AG09309 (cell line): Measurements from ENCODE around the gene FANCE.
"Not testable (repeated sequence)": the region's sequence is repeated elsewhere in the genome, so short reads cannot be mapped to it uniquely, and the experiment has no call there.

Source experiments
- DNase-seq: peaks from one replicate; pipeline ENCODE4 v3.0.0-alpha.2; 2010; ENCODE audit warnings: low read depth
- H3K4me3 ChIP-seq: 2 replicates; pipeline ENCODE4 v1.5.1; 2011; ENCODE audit warnings: mild to moderate bottlenecking, low read depth, low read length, moderate library complexity; ENCODE audit not compliant: control insufficient read depth
- CTCF ChIP-seq: IDR thresholded peaks from 2 replicates; pipeline ENCODE4 v1.5.1; 2011; ENCODE audit warnings: mild to moderate bottlenecking, low read depth, low read length, inconsistent platforms; ENCODE audit not compliant: insufficient read depth, control insufficient read depth; ENCODE audit errors: missing control alignments

Gene FANCE

GRCh38 chr6:35429463-35429862 lies 22.7 kb upstream of the FANCE start:
- no peak for DNase-seq
- H3K4me3 ChIP-seq, result no peak overlapping the region
- TF ChIP-seq CTCF, result no peak

DNA sequence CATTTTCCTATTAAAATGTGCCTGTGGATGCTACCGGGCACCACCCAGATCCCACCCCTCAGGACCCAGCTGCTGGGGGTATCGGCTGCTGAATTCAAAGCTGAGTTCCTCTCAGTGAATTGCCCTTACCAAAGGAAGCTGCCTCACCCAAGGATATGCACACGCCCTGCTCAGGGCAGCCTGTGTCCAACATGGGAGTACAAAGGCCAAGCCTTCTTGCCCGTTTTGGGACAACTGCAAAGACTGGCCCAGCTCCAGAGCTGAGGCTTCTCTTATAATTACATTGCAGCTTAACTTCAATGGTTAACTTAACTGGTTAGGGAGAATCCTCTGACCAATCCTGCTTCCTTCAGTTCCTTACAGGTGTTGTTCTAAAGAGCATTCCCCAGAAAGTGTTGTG lies 19.8 kb upstream of the FANCE start:
- no peak for DNase-seq
- no peak for TF ChIP-seq CTCF
- H3K4me3 ChIP-seq, result no peak overlapping the region

DNA sequence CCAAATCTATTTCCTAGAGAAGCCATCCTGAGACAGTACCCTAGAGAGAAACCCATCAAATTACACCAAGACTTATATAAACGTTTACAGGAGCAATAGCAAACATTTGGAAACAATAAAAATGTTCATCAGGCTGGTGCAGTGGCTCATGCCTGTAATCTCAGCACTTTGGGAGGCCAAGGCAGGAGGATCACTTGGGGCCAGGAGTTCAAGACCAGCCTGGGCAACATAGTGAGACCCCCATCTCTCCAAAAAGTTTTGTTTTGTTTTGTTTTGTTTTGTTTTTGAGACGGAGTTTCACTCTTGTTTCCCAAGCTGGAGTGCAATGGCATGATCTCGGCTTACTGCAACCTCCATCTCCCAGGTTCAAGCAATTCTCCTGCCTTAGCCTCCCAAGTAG lies 19.4 kb upstream of the FANCE start:
- DNase-seq, H3K4me3 ChIP-seq: not testable (repeated sequence)

DNA sequence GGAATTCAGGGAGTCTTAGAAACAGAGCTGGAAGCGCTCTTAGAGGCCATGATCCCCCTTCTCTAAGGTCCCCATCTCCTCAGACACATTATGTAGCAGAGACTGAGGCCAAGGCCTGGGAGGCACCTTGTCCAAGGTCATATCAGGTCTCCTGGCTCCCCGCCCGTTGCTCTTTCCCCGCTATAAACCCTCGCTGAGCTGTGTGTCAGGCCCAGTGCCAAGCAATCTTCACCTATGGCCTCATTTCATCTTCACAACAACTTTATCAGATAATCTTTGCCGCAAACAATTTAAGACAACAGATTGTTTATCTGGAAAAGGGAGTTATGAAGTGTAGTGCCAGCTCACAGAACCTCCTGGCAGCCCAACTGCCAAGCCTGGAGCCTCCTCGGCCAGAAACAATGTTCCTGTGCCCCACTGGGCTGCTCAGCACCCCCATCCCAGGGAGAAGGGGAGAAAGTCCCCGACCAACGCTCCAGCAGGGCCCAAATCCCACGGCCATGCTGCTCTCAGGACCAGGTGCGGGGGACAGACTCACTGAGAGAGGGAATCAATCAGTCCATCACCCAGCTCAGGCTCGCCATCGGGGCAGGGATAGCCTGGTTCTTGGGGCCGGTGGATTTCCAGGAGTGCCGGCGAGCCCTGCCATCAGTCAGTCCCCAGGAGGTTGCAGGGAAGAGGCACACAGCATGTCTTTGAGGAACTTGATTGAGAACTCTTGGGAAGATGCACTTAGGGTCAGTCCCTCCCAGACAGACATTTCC lies 16.9 kb upstream of the FANCE start:
- H3K4me3 ChIP-seq, result no peak overlapping the region
- DNase-seq, result no peak
- TF ChIP-seq CTCF, result no peak

- no peak for TF ChIP-seq CTCF
- no peak for DNase-seq
- H3K4me3 ChIP-seq, result no peak overlapping the region
These were observed 15.9 kb upstream of the FANCE start for GRCh38 chr6:35436071-35436857.

DNA sequence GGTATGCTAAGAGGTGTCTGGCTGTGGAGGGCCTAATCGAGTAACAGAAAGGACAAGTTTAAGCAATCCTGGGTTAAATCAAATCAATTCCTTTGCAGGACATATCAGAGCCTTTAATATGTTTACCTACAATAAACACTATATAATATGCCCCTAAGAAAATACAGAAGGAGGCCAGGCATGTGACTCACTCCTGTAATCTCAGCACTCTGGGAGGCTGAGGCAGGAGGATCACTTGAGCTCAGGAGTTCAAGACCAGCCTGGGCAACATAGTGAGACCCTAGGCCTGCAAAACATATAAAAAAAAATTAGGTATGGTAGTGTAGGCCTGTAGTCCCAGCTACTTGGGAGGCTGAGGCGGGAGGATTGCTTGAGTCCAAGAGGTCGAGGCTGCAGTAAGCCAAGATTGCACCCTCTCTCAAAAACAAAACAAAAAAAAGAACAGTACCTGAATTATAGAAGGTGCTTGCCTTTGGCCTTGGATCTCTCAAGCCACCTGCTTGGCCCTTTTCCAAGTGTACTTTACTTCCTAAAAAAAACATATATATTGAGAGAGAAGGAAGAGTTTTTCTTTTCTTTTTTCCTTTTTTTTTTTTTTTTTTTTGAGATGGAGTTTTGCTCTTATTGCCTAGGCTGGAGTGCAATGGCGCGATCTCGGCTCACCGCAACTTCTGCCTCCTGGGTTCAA lies 13.6 kb upstream of the FANCE start:
- DNase-seq, H3K4me3 ChIP-seq: not testable (repeated sequence)

DNA sequence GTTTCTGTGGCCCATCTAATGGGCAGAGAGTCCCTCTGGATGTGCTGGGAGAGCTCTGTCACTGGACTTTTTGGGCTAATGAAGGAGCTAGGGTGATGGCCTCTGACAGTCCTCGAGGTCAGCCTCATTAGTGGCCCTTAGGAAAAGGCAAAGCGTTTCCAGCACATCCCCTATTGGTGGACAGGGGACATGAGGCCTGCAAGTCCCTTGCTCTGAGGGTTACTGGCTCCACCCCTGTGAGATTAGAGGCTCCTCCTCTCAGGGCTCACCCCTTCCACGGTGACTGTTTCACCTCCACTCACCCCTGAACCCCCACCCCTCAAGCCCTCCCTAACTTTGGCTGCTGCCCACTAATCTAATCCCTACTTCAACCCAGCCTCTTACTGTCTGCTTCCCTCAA lies 12.8 kb upstream of the FANCE start:
- no peak overlapping the region for H3K4me3 ChIP-seq
- no peak for DNase-seq
- TF ChIP-seq CTCF, result no peak
